Adipose tissue (tissue), 3 donors: Measurements from ENCODE around the gene PGM2L1. TPM values are rescaled to one million over a fixed set of nuclear protein-coding genes. Genes with fewer than 3 reads are reported as not detected.
"Not testable (repeated sequence)": the region's sequence is repeated elsewhere in the genome, so short reads cannot be mapped to it uniquely, and the experiment has no call there.

Experiments
- H3K27ac ChIP-seq: one replicate; pipeline ENCODE4 v1.5.1; 2013; ENCODE audit warnings: low read depth, low read length
- WGBS, 3 donors: extraction: QIAGEN DNeasy Blood & Tissue Kit; methylation state at CpG; one replicate each; pipeline ENCODE4 v1.1.7; 2013; 5-methylcytosine and 5-hydroxymethylcytosine counted together
- polyA plus RNA-seq, 3 donors: library from polyadenylated mRNA; stranded (reverse); fragments of 200-250 nt; gene quantifications; one replicate each; pipeline ENCODE4 v1.2.3, GENCODE V29; 2013
- donor health status: healthy with polysubstance abuse.
- donor health status: Bipolar disorder and iron deficiency.
- donor health status: healthy.

Gene PGM2L1
- polyA plus RNA-seq, 3 donors, result 0.65 to 3.2 (median 1.7) TPM

GRCh38 chr11:74357449-74357848 is 40.8 kb downstream of the PGM2L1 start:
- 88 to 96% (median 94%) methylated on average over 1 of the region's 1 CpG for WGBS, 3 donors
- H3K27ac ChIP-seq, result no peak overlapping the region

- no peak overlapping the region for H3K27ac ChIP-seq
- WGBS, 3 donors, result 70 to 91% (median 76%) methylated on average over 2 of the region's 2 CpGs
These were observed 42.6 kb downstream of the PGM2L1 start for GRCh38 chr11:74355626-74356025.

GRCh38 chr11:74354036-74354435 is 44.2 kb downstream of the PGM2L1 start:
- no peak overlapping the region for H3K27ac ChIP-seq
- WGBS, 3 donors, result 54 to 68% (median 67%) methylated on average over 3 of the region's 3 CpGs

GRCh38 chr11:74347381-74347780 is 50.9 kb downstream of the PGM2L1 start:
- WGBS, 3 donors, result 73 to 84% (median 78%) methylated on average over 2 of the region's 2 CpGs

GRCh38 chr11:74345420-74345819 is 52.8 kb downstream of the PGM2L1 start:
- no peak overlapping the region for H3K27ac ChIP-seq
- WGBS, 3 donors, result 38 to 47% (median 42%) methylated on average over 1 of the region's 1 CpG

More at GRCh38 chr11:74347381-74347780, 50.9 kb downstream of the PGM2L1 start:
- no peak overlapping the region for H3K27ac ChIP-seq

GRCh38 chr11:74341921-74342320 is 56.3 kb downstream of the PGM2L1 start:
- H3K27ac ChIP-seq, result no peak overlapping the region
- 40 to 73% (median 46%) methylated on average over 1 of the region's 1 CpG for WGBS, 3 donors

- no peak overlapping the region for H3K27ac ChIP-seq
These were observed 58.6 kb downstream of the PGM2L1 start for GRCh38 chr11:74339619-74340018.

GRCh38 chr11:74338963-74339362 is 59.3 kb downstream of the PGM2L1 start:
- 25 to 70% (median 61%) methylated on average over 6 of the region's 6 CpGs for WGBS, 3 donors
- H3K27ac ChIP-seq, result no peak overlapping the region

GRCh38 chr11:74333193-74333592 is 65.0 kb downstream of the PGM2L1 start:
- H3K27ac ChIP-seq, result no peak overlapping the region
- WGBS, 3 donors, result 94 to 95% (median 94%) methylated on average over 1 of the region's 1 CpG

- H3K27ac ChIP-seq, result no peak overlapping the region
- WGBS, 3 donors, result 93 to 97% (median 97%) methylated on average over 1 of the region's 1 CpG
These were observed 65.9 kb downstream of the PGM2L1 start for GRCh38 chr11:74332291-74332690.

GRCh38 chr11:74331000-74331399 is 67.2 kb downstream of the PGM2L1 start:
- not testable (repeated sequence) for H3K27ac ChIP-seq
- WGBS, 3 donors, result 58 to 86% (median 85%) methylated on average over 3 to 6 of the region's 6 CpGs

GRCh38 chr11:74330075-74330858 is 68.0 kb downstream of the PGM2L1 start:
- no peak overlapping the region for H3K27ac ChIP-seq

- no peak overlapping the region for H3K27ac ChIP-seq
- whole genome bisulfite sequencing, 3 donors, result 65 to 89% (median 88%) methylated on average over 1 of the region's 1 CpG
These were observed 71.2 kb downstream of the PGM2L1 start for GRCh38 chr11:74327076-74327475.

GRCh38 chr11:74326665-74327064 is 71.6 kb downstream of the PGM2L1 start:
- H3K27ac ChIP-seq, result no peak overlapping the region
- WGBS, 3 donors, result 77 to 83% (median 78%) methylated on average over 5 of the region's 5 CpGs

- 34 to 61% (median 57%) methylated on average over 7 of the region's 7 CpGs for WGBS, 3 donors
- H3K27ac ChIP-seq, result no peak overlapping the region
These were observed 72.3 kb downstream of the PGM2L1 start for GRCh38 chr11:74325649-74326645.

GRCh38 chr11:74322667-74323066 is 75.6 kb downstream of the PGM2L1 start:
- WGBS, 3 donors, result 53 to 72% (median 56%) methylated on average over 2 of the region's 2 CpGs

GRCh38 chr11:74321487-74322188 is 76.6 kb downstream of the PGM2L1 start:
- WGBS, 3 donors, result 26 to 43% (median 40%) methylated on average over 10 of the region's 10 CpGs
- H3K27ac ChIP-seq, result no peak overlapping the region

More at GRCh38 chr11:74322667-74323066, 75.6 kb downstream of the PGM2L1 start:
- no peak overlapping the region for H3K27ac ChIP-seq

- WGBS, 3 donors, result 52 to 81% (median 59%) methylated on average over 2 of the region's 2 CpGs
- H3K27ac ChIP-seq, result no peak overlapping the region
These were observed 77.7 kb downstream of the PGM2L1 start for GRCh38 chr11:74320538-74320937.
